ENCODE data around the gene SPATA1. TPM values are rescaled to one million over a fixed set of nuclear protein-coding genes. Genes with fewer than 3 reads are reported as not detected.

SPATA1 gene
- total and polyA plus RNA-seq, 2 of the 4 experiments (the other 2 are of a cell fraction), result under 0.01 to 0.56 TPM

DNA sequence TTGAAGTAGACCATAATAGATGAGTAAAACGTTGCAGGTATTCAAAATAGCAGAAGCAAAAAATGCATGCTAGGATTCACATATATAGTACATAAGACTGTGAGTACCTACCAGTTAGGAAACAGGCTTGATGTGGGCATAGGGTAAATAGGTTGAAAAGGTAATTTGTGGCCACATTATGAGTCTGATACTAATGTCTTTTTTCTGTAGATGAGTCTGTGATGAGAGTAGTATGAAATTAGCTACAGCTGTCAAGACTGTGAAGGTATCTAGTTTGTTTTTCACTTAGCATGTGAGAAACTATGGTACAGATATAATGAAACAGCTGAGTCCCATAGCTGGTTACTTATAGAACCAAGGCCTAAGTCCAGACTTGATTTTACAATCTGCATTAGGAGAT lies 12.4 kb upstream of the SPATA1 start:
- DNase-seq, result no peak
- ATAC-seq (ENCODE audit: low read depth), result no peak
- BruUV-seq (replicated peaks), result no TSS peak
- H3K9ac ChIP-seq (ENCODE audit: low read depth, low read length), result no peak overlapping the region
- CTCF ChIA-PET, result interaction anchor here (0.6 kb wide), 1 partner anchor 12 kb away, joined by 5 read pairs; no protein-coding TSS in a partner anchor
- POLR2A ChIA-PET (ENCODE audit: unreplicated experiment), result no interaction called here
- no peaks in the 10 kb centered on the region for H3K27me3 ChIP-seq (ENCODE audit: control insufficient read depth, insufficient read depth, low read length)
- intact Hi-C loops (cut with micrococcal nuclease), result no loop called here
- no peak overlapping the region for H2BK15ac ChIP-seq (ENCODE audit: low read depth, low read length)
- H3K79me1 ChIP-seq (ENCODE audit: low read depth in 1 of 2, low read length in 2 of 2), result peaks cover 14 to 24% of the 10 kb centered on the region in 2 experiments; a peak in 3 of 4 replicates
- no peak overlapping the region for H3K4me2 ChIP-seq (ENCODE audit: low read depth, low read length)
- no peak overlapping the region for H2BK5ac ChIP-seq (ENCODE audit: low read depth, low read length, poor library complexity, severe bottlenecking)
- peaks cover 3% of the 10 kb centered on the region; the same call in 1 of the 2 replicates for H3K9me1 ChIP-seq (ENCODE audit: insufficient read depth, low read length)
- H3K9me3 ChIP-seq (ENCODE audit: control insufficient read depth, insufficient read depth, low read length), result no peaks in the 10 kb centered on the region
- H3K4me3 ChIP-seq (ENCODE audit: insufficient read depth, low read depth, low read length), result no peak overlapping the region
- H2BK20ac ChIP-seq (ENCODE audit: low read depth, low read length), result no peak overlapping the region
- H3K4ac ChIP-seq (ENCODE audit: low read depth, low read length), result no peak overlapping the region
- H3K23ac ChIP-seq (ENCODE audit: low read depth, low read length), result no peak overlapping the region
- no peak overlapping the region for H2AK9ac ChIP-seq (replicated peaks; ENCODE audit: low read depth, low read length, poor library complexity)
- H4K8ac ChIP-seq (ENCODE audit: low read depth in 2 of 2, low read length in 2 of 2), result no peak overlapping the region
- peaks cover 29% of the 10 kb centered on the region for H3K36me3 ChIP-seq (ENCODE audit: control insufficient read depth, insufficient read depth, low read length)
- H4K5ac ChIP-seq (ENCODE audit: low read depth, low read length), result no peak overlapping the region
- no peak overlapping the region for H3K56ac ChIP-seq (ENCODE audit: extremely low read depth, insufficient read depth, low read length)
- no CpG with 5 or more reads among the region's 1 CpG for WGBS, 2 experiments (ENCODE audit: extremely low coverage in 2 of 2, insufficient read length in 1 of 2)
- peaks cover 3% of the 10 kb centered on the region for H3K4me1 ChIP-seq (ENCODE audit: control insufficient read depth, insufficient read depth, low read length)
- H3K18ac ChIP-seq (ENCODE audit: low read depth, low read length), result no peak overlapping the region
- no peak overlapping the region for H2AFZ ChIP-seq (replicated peaks; ENCODE audit: low read length, poor library complexity)
- H3K14ac ChIP-seq (replicated peaks; ENCODE audit: low read depth, low read length), result no peak overlapping the region
- H3K27ac ChIP-seq (ENCODE audit: insufficient read depth, low read length), result no peak overlapping the region
- TF ChIP-seq FOS (IDR thresholded peaks at IDR 0.05; ENCODE audit: low read depth, low read length), result no peak
- TF ChIP-seq, protein P1, sequence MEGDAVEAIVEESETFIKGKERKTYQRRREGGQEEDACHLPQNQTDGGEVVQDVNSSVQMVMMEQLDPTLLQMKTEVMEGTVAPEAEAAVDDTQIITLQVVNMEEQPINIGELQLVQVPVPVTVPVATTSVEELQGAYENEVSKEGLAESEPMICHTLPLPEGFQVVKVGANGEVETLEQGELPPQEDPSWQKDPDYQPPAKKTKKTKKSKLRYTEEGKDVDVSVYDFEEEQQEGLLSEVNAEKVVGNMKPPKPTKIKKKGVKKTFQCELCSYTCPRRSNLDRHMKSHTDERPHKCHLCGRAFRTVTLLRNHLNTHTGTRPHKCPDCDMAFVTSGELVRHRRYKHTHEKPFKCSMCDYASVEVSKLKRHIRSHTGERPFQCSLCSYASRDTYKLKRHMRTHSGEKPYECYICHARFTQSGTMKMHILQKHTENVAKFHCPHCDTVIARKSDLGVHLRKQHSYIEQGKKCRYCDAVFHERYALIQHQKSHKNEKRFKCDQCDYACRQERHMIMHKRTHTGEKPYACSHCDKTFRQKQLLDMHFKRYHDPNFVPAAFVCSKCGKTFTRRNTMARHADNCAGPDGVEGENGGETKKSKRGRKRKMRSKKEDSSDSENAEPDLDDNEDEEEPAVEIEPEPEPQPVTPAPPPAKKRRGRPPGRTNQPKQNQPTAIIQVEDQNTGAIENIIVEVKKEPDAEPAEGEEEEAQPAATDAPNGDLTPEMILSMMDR (conservative IDR thresholded peaks at IDR 0.05; ENCODE audit: low read depth, low read length), result no peak
- no peak for TF ChIP-seq MAZ (IDR thresholded peaks at IDR 0.05; ENCODE audit: borderline replicate concordance, low read depth, low read length)
- no peak for TF ChIP-seq BHLHE40 (IDR thresholded peaks at IDR 0.05; ENCODE audit: low read depth, low read length)
- TF ChIP-seq CHD1 (IDR thresholded peaks at IDR 0.05; ENCODE audit: low read depth, low read length), result no peak
- TF ChIP-seq NFE2L2 (IDR thresholded peaks at IDR 0.05; ENCODE audit: low read depth, low read length), result no peak
- TF ChIP-seq, protein P2, sequence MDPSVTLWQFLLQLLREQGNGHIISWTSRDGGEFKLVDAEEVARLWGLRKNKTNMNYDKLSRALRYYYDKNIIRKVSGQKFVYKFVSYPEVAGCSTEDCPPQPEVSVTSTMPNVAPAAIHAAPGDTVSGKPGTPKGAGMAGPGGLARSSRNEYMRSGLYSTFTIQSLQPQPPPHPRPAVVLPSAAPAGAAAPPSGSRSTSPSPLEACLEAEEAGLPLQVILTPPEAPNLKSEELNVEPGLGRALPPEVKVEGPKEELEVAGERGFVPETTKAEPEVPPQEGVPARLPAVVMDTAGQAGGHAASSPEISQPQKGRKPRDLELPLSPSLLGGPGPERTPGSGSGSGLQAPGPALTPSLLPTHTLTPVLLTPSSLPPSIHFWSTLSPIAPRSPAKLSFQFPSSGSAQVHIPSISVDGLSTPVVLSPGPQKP (IDR thresholded peaks at IDR 0.05; ENCODE audit: borderline replicate concordance, low read depth, low read length), result no peak
- TF ChIP-seq MXI1 (IDR thresholded peaks at IDR 0.05; ENCODE audit: borderline replicate concordance, low read depth, low read length), result no peak
- TF ChIP-seq RAD21 (IDR thresholded peaks at IDR 0.05; ENCODE audit: low read length), result no peak
- TF ChIP-seq RCOR1 (IDR thresholded peaks at IDR 0.05; ENCODE audit: insufficient replicate concordance, low read length), result no peak
- TF ChIP-seq, protein P3, sequence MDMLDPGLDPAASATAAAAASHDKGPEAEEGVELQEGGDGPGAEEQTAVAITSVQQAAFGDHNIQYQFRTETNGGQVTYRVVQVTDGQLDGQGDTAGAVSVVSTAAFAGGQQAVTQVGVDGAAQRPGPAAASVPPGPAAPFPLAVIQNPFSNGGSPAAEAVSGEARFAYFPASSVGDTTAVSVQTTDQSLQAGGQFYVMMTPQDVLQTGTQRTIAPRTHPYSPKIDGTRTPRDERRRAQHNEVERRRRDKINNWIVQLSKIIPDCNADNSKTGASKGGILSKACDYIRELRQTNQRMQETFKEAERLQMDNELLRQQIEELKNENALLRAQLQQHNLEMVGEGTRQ (IDR thresholded peaks at IDR 0.05; ENCODE audit: low read depth, low read length), result no peak
- dilution Hi-C loops (cut with HindIII; ENCODE audit: low sequenced_read_pairs, unreplicated experiment), result no loop called here
- H2AK5ac ChIP-seq (ENCODE audit: low read depth, low read length), result no peak overlapping the region
- H2BK120ac ChIP-seq (ENCODE audit: low read depth, low read length), result no peak overlapping the region
- in situ Hi-C loops (cut with MboI; ENCODE audit: low sequenced_read_pairs), result no loop called here
- H4K20me1 ChIP-seq (ENCODE audit: insufficient read depth, low read length), result no peaks in the 10 kb centered on the region
- H4K91ac ChIP-seq (ENCODE audit: insufficient read depth, low read depth, low read length), result no peak overlapping the region
